GM21619 (cell line): ENCODE data around the gene FAM13A.
"Not testable (repeated sequence)": the region's sequence is repeated elsewhere in the genome, so short reads cannot be mapped to it uniquely, and the experiment has no call there.

ENCODE experiments used
- ATAC-seq: cut with Tn5 transposase; IDR thresholded peaks from one replicate; pipeline ENCODE4 v1.9.1; 2021; ENCODE audit not compliant: unreplicated experiment

Gene FAM13A

GRCh38 chr4:88964450-88964849, 92.5 kb downstream of the FAM13A start:
- ATAC-seq = peak; percentile 67

- ATAC-seq = peak; percentile 18
These were observed 93.2 kb downstream of the FAM13A start for GRCh38 chr4:88963817-88964216.

- no peak for ATAC-seq
These were observed 94.6 kb downstream of the FAM13A start for GRCh38 chr4:88962396-88962795.

- ATAC-seq = no peak
These were observed 96.4 kb downstream of the FAM13A start for GRCh38 chr4:88960576-88960975.

- no peak for ATAC-seq
These were observed 98.9 kb downstream of the FAM13A start for GRCh38 chr4:88958080-88958479.

- ATAC-seq = no peak
These were observed 99.4 kb downstream of the FAM13A start for GRCh38 chr4:88957570-88957969.

GRCh38 chr4:88955580-88956380, 101.2 kb downstream of the FAM13A start:
- no peak for ATAC-seq

- ATAC-seq = peak; percentile 60
These were observed 103.6 kb downstream of the FAM13A start for GRCh38 chr4:88953400-88953799.

GRCh38 chr4:88952081-88952480, 104.9 kb downstream of the FAM13A start:
- ATAC-seq = no peak

GRCh38 chr4:88949605-88950004, 107.4 kb downstream of the FAM13A start:
- no peak for ATAC-seq

GRCh38 chr4:88940506-88940905, 116.5 kb downstream of the FAM13A start:
- no peak for ATAC-seq

GRCh38 chr4:88939697-88940096, 117.3 kb downstream of the FAM13A start:
- no peak for ATAC-seq

- ATAC-seq = no peak
These were observed 118.8 kb downstream of the FAM13A start for GRCh38 chr4:88938138-88938537.

GRCh38 chr4:88937081-88937480, 119.9 kb downstream of the FAM13A start:
- no peak for ATAC-seq

- ATAC-seq = no peak
These were observed 123.4 kb downstream of the FAM13A start for GRCh38 chr4:88933414-88934160.

- ATAC-seq = no peak
These were observed 128.1 kb downstream of the FAM13A start for GRCh38 chr4:88928852-88929251.

GRCh38 chr4:88927420-88927819, 129.6 kb downstream of the FAM13A start:
- ATAC-seq = no peak

- ATAC-seq = no peak
These were observed 137.9 kb downstream of the FAM13A start for GRCh38 chr4:88919056-88919455.

- ATAC-seq = not testable (repeated sequence)
These were observed 143.8 kb downstream of the FAM13A start for GRCh38 chr4:88913181-88913580.

- ATAC-seq = no peak
These were observed 145.5 kb downstream of the FAM13A start for GRCh38 chr4:88911246-88912212.

- no peak for ATAC-seq
These were observed 146.9 kb downstream of the FAM13A start for GRCh38 chr4:88910101-88910500.
